ENCODE results near the gene TUBA1A.
"Not testable (repeated sequence)": the region's sequence is repeated elsewhere in the genome, so short reads cannot be mapped to it uniquely, and the experiment has no call there.

DNA sequence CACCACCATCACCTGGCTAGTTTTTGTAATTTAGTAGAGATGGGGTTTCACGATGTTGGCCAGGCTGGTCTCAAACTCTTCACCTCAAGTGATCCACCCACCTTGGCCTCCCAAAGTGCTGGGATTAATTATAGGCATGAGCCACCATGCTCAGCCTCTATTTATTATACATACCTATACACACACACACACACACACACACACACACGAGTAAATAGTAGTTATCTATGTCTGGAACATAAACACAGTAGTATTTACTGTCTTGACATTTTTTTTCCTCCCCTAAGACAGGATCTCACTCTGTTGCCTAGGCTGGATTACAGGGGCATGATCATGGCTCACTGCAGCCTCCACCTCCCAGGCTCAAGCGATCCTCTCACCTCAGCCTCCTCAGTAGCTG, 51.9 kb downstream of the TUBA1A start:
- TF ChIP-seq POLR2A (IDR thresholded peaks at IDR 0.05; ENCODE audit: low read length); GATA1 (IDR thresholded peaks at IDR 0.05; ENCODE audit: low read depth, low read length): not testable (repeated sequence)
